ENCODE data around the gene FOXP2.

DNA sequence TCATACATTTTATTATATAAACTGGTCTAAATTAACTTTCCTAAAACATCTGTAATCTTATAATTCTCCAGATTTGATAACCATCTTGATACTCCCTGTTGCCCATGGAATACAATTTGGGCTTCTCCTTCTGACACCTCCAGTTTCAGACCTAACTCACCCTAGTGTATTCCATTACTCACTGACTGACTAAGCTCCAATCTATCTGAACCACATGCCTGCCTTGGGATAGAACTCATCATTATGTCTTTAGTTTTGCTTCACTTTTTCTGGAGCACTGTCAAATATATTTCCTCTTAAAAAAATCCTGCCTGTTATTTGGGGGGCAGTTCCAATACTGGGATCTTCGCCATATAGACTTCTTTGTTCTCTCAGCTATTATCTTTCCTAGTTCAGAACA lies 4.9 kb upstream of the FOXP2 start:
- TF ChIP-seq, protein P1, sequence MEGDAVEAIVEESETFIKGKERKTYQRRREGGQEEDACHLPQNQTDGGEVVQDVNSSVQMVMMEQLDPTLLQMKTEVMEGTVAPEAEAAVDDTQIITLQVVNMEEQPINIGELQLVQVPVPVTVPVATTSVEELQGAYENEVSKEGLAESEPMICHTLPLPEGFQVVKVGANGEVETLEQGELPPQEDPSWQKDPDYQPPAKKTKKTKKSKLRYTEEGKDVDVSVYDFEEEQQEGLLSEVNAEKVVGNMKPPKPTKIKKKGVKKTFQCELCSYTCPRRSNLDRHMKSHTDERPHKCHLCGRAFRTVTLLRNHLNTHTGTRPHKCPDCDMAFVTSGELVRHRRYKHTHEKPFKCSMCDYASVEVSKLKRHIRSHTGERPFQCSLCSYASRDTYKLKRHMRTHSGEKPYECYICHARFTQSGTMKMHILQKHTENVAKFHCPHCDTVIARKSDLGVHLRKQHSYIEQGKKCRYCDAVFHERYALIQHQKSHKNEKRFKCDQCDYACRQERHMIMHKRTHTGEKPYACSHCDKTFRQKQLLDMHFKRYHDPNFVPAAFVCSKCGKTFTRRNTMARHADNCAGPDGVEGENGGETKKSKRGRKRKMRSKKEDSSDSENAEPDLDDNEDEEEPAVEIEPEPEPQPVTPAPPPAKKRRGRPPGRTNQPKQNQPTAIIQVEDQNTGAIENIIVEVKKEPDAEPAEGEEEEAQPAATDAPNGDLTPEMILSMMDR (IDR thresholded peaks at IDR 0.05), result no peak
- no peak for TF ChIP-seq POLR2A (IDR thresholded peaks at IDR 0.05)
